Activated effector memory CD4-positive, alpha-beta T cell treated with anti-CD3 and anti-CD28 coated beads, Interleukin-2, amount 50 U/mL, for 16 hours (primary cell): ENCODE results near the gene CAMTA1.

Experiments used
- DNase-seq: peaks from one replicate; pipeline ENCODE4 v3.0.0-alpha.2; 2020

CAMTA1 gene

GRCh38 chr1:7094509-7094908, 309.3 kb downstream of the CAMTA1 start:
- DNase-seq, result no peak

GRCh38 chr1:7095343-7095964, 310.2 kb downstream of the CAMTA1 start:
- DNase-seq, result no peak

GRCh38 chr1:7097938-7098592, 312.8 kb downstream of the CAMTA1 start:
- no peak for DNase-seq

GRCh38 chr1:7098641-7099040, 313.4 kb downstream of the CAMTA1 start:
- DNase-seq, result no peak

- DNase-seq, result no peak
Measured at GRCh38 chr1:7100479-7100878, 315.2 kb downstream of the CAMTA1 start.

GRCh38 chr1:7101187-7101586, 315.9 kb downstream of the CAMTA1 start:
- no peak for DNase-seq

- no peak for DNase-seq
Measured at GRCh38 chr1:7103361-7103782, 318.1 kb downstream of the CAMTA1 start.

- DNase-seq, result no peak
Measured at GRCh38 chr1:7103874-7104273, 318.6 kb downstream of the CAMTA1 start.

- DNase-seq, result no peak
Measured at GRCh38 chr1:7104339-7104738, 319.1 kb downstream of the CAMTA1 start.

- DNase-seq, result no peak
Measured at GRCh38 chr1:7105269-7105668, 320.0 kb downstream of the CAMTA1 start.

GRCh38 chr1:7106442-7107108, 321.3 kb downstream of the CAMTA1 start:
- no peak for DNase-seq

- no peak for DNase-seq
Measured at GRCh38 chr1:7107109-7107830, 322.0 kb downstream of the CAMTA1 start.

GRCh38 chr1:7108251-7108650, 323.0 kb downstream of the CAMTA1 start:
- no peak for DNase-seq

GRCh38 chr1:7109901-7110300, 324.6 kb downstream of the CAMTA1 start:
- no peak for DNase-seq

- DNase-seq, result no peak
Measured at GRCh38 chr1:7110321-7110720, 325.1 kb downstream of the CAMTA1 start.

GRCh38 chr1:7111853-7112252, 326.6 kb downstream of the CAMTA1 start:
- DNase-seq, result no peak

GRCh38 chr1:7113136-7113535, 327.9 kb downstream of the CAMTA1 start:
- DNase-seq, result no peak

GRCh38 chr1:7113822-7114221, 328.6 kb downstream of the CAMTA1 start:
- DNase-seq, result no peak

- no peak for DNase-seq
Measured at GRCh38 chr1:7116001-7116400, 330.7 kb downstream of the CAMTA1 start.

GRCh38 chr1:7117399-7118281, 332.4 kb downstream of the CAMTA1 start:
- no peak for DNase-seq

GRCh38 chr1:7119156-7119555, 333.9 kb downstream of the CAMTA1 start:
- DNase-seq, result no peak

GRCh38 chr1:7120863-7121621, 335.8 kb downstream of the CAMTA1 start:
- DNase-seq, result no peak
